GM12892 (cell line): ENCODE measurements around the gene SLC25A41.

ENCODE experiments used
- POLR2A ChIP-seq: IDR thresholded peaks from 2 replicates; pipeline ENCODE4 v1.6.1; 2011; ENCODE audit warnings: low read depth, low read length, control low read depth
- POLR2AphosphoS5 ChIP-seq: IDR thresholded peaks from 2 replicates; pipeline ENCODE4 v1.6.1; 2011; ENCODE audit warnings: low read depth, low read length, control low read depth

GRCh38 chr19:6452223-6452614 is 18.7 kb upstream of the SLC25A41 start:
- no peak for TF ChIP-seq POLR2A
- TF ChIP-seq POLR2AphosphoS5: no peak
